Choroid plexus epithelial cell (primary cell): Measurements from ENCODE around the gene FOXP1.

Experiments used
- DNase-seq: peaks from one replicate; pipeline ENCODE4 v3.0.0-alpha.2; 2010; ENCODE audit warnings: low read depth
- H3K4me3 ChIP-seq: 2 replicates; pipeline ENCODE4 v1.5.1; 2011; ENCODE audit warnings: low read depth, mild to moderate bottlenecking, control low read depth, low read length, moderate library complexity
- TF ChIP-seq, protein P1 (sequence below): conservative IDR thresholded peaks from 2 replicates; pipeline ENCODE4 v1.5.1; 2011; ENCODE audit warnings: low read depth, mild to moderate bottlenecking, control low read depth, inconsistent platforms, low read length, moderate library complexity

FOXP1 gene

DNA sequence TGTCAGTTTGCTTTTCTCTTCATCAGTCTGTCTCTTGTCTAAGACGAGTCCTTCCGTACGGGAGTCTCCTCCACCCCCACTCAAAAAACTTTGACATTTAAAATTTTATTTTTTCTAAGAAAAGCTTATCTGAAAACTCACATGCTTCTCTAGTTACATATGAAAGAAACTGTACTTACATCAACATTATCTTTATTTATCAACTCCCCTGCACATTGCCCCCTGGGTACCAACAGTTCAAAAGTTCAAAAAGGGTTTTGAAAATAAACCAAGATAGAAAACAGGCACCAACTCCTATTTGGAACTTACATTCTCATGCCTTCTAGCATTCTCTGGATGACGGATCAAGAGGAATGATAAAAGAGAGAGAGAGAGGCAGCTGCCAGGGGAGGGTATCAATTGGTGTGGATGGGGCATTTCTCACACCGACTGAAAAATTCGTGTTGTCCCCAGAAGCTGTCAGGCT, 182.5 kb downstream of the FOXP1 start:
- H3K4me3 ChIP-seq: no peak overlapping the region
- TF ChIP-seq, protein P1, sequence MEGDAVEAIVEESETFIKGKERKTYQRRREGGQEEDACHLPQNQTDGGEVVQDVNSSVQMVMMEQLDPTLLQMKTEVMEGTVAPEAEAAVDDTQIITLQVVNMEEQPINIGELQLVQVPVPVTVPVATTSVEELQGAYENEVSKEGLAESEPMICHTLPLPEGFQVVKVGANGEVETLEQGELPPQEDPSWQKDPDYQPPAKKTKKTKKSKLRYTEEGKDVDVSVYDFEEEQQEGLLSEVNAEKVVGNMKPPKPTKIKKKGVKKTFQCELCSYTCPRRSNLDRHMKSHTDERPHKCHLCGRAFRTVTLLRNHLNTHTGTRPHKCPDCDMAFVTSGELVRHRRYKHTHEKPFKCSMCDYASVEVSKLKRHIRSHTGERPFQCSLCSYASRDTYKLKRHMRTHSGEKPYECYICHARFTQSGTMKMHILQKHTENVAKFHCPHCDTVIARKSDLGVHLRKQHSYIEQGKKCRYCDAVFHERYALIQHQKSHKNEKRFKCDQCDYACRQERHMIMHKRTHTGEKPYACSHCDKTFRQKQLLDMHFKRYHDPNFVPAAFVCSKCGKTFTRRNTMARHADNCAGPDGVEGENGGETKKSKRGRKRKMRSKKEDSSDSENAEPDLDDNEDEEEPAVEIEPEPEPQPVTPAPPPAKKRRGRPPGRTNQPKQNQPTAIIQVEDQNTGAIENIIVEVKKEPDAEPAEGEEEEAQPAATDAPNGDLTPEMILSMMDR: no peak

DNA sequence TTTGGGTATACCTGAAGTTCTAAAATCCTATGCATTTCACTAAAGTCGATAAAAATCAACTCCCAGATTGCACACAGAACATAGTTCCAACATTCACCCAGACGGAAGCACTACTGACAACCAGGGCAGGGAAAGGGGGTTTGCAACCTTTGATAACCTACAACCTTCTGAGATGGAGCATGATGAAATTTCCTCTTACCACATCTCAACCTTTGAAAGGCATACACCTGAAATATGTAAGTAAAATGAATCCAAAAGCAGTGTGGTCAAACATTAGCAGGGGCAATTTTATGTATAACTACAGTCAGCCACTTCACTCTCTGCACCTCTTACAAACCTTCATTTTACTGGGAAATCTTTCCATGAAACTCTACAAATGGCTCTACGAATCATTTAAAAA, 184.1 kb downstream of the FOXP1 start:
- DNase-seq: no peak
- TF ChIP-seq, protein P1: no peak
- no peak overlapping the region for H3K4me3 ChIP-seq

More for the DNA sequence above, 182.5 kb downstream of the FOXP1 start:
- no peak for DNase-seq

DNA sequence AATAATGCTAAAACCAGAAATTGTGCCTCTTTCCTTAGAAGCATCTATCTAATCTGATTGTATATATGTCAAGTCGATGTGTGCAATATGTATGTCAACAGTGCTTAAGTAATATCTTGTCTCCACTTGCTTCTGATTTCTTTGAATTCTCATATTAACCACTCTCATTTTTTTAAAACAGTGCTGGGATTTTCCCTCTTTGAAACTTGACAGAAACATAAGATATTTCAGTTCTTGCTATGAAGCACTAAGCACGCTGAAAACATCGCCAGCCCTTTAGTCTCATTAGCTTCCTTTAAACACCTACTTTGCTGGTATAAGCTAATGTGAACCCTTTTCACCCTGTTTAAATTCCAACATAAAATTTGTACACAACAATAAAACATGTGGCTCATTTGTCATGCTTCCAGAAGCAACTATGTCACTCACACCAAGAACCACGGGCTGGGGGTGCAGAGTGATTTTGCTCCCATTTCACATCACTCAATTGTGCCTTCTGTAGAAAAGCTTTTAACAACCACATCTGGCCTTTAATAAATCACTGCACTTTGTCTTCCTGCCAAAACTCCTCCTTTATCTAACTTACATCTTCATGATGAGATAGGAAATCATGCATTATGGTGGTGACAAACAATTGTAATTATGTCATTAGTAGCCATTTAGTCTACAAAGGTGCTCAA, 185.2 kb downstream of the FOXP1 start:
- no peak overlapping the region for H3K4me3 ChIP-seq
- TF ChIP-seq, protein P1: no peak
- no peak for DNase-seq

DNA sequence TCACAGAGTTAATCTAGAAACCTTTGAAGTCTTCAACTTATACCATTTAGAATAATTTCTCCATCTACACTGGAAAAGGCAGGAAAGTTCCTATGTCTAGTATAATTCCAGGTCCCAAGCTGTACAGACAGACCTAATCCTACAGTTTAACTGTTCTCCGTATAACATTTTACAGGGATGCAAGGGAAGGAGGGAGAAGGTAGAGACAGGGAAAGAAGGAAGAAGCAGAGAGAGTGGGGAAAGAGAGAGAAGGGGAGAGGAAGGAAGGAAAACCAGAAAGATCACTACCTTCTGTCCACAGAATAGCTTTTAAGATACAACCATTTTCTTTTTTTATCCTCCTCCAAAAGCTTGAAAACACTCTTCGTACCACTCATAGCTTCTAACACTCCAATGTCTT, 185.8 kb downstream of the FOXP1 start:
- DNase-seq: no peak
- no peak overlapping the region for H3K4me3 ChIP-seq
- TF ChIP-seq, protein P1: no peak

DNA sequence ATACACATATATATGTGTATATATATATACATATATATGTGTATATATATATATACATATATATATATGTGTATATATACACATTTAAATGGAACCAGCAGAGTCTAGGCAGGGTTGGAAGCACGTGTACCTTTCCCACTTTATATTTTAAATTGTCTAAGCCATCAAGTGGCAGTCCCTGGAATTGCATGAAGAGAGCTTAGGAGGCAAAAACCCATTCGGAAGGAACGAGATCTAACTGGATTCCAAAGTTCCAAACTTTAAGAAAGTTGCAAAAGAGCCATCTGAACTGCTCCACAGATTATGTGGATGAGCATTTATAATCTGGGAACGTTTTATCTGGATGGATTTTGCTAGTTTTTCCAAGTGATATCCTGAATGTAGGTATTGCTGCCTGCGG, 186.5 kb downstream of the FOXP1 start:
- no peak overlapping the region for H3K4me3 ChIP-seq
- peak; percentile 56 for DNase-seq

DNA sequence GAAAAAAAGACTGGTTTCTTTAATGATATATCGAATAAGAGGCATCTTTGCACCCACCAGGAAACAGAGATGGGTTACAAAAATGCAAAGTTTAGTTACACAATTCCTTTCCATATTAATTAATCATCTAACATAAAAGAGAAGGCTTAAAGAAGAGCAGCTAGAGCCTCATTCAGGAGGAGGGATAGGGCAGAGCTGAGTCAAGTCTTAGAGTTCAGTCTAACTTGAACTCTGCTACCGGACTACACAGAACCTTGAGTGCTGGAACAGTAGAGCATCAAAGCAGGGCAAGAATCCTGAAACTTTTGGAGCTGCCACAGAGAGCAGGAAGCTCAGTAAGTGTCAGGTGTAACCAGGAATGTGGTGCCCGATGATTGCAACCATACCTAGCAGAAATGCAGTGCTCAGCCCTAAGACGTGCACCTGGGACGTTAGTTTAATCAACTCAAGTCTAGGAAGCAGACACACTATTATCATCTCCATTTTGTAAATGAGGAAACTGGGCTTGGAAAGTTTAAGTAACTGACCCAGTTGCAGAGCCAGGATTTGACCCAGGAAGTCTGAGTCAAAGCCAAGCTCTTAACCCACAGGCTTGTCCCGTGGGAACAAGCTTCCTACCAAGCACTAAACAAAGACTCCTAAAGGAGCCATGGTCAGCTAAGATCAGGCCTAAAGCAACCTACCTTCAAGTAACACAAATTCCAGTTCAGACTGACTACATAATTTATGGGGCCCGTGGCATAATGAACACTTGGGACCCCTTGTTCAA, 187.4 kb downstream of the FOXP1 start:
- H3K4me3 ChIP-seq: no peak overlapping the region
- DNase-seq: peak; percentile 70
- TF ChIP-seq, protein P1: no peak

More for the DNA sequence above, 186.5 kb downstream of the FOXP1 start:
- TF ChIP-seq, protein P1: peak; percentile 67
